Measurements from ENCODE around the gene SRP9.

GRCh38 chr1:225762444-225762843 lies 15.2 kb upstream of the SRP9 start:
- TF ChIP-seq, protein P1, sequence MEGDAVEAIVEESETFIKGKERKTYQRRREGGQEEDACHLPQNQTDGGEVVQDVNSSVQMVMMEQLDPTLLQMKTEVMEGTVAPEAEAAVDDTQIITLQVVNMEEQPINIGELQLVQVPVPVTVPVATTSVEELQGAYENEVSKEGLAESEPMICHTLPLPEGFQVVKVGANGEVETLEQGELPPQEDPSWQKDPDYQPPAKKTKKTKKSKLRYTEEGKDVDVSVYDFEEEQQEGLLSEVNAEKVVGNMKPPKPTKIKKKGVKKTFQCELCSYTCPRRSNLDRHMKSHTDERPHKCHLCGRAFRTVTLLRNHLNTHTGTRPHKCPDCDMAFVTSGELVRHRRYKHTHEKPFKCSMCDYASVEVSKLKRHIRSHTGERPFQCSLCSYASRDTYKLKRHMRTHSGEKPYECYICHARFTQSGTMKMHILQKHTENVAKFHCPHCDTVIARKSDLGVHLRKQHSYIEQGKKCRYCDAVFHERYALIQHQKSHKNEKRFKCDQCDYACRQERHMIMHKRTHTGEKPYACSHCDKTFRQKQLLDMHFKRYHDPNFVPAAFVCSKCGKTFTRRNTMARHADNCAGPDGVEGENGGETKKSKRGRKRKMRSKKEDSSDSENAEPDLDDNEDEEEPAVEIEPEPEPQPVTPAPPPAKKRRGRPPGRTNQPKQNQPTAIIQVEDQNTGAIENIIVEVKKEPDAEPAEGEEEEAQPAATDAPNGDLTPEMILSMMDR (IDR thresholded peaks at IDR 0.05) = no peak
- TF ChIP-seq POLR2A (IDR thresholded peaks at IDR 0.05) = no peak
- TF ChIP-seq EP300 (IDR thresholded peaks at IDR 0.05) = no peak
- TF ChIP-seq POLR2AphosphoS5 (IDR thresholded peaks at IDR 0.05) = no peak
